KOPT-K1 (cell line): Measurements from ENCODE around the gene CCDC106.

Source experiments
- H3K27ac ChIP-seq: fragments of 200-600 bp; sonication (generic); 2 replicates; pipeline ENCODE4 v1.5.1; 2016; ENCODE audit warnings: antibody characterized with exemption, mild to moderate bottlenecking, low read depth, low read length; ENCODE audit not compliant: poor library complexity, severe bottlenecking
- H3K36me3 ChIP-seq: fragments of 200-600 bp; sonication (generic); 2 replicates; pipeline ENCODE4 v1.5.1; 2017; ENCODE audit warnings: antibody characterized with exemption, mild to moderate bottlenecking, low read length, moderate library complexity; ENCODE audit not compliant: insufficient read depth
- H3K9me3 ChIP-seq: fragments of 200-600 bp; sonication (generic); 2 replicates; pipeline ENCODE4 v1.5.1; 2017; ENCODE audit warnings: antibody characterized with exemption, low read length, mild to moderate bottlenecking; ENCODE audit not compliant: insufficient read depth, poor library complexity, severe bottlenecking

CCDC106 gene

DNA sequence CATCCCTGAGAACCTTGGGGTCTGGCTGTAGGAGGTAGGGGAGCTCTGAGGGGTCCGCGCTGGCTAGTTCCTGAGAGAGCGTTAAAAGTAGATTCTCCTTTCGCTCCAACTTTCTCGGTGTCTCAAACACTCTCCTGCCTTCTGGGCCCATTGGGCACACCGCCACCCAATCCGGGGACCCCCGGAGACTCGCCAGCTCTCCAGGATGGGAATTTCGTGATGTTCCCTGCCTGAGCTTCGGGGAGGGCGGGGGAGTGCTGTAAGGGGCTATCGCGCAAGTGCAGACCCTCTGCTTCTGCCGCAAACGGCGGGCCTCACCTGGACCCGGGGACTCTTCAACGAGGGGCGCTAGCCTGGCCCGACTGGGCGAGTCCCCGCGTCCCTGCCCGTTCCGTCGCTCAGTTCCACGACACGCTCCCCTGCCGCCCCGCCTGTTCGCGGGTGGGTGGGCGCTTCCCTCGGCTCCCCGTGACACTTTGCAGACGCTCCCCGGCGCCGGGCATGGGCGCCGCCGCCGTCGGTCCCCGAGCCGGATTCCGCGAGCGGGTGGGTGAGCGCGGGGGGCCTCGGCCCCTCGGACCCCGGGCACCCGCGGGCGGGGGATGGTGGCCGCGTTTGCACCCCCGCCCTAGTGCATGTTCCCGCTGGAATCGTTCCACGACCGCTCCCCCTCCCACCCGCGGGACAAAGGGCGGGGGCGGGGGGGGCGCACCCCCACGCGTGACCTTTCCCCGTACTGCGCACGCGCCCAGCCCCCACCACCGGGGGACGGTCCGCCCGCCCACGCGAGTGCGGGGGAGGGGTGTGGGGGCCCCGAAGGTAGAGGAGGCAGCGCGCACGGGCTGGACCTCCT is at the start of gene CCDC106:
TSS of gene CCDC106 (plus strand) at position 481 of the 853 bp plus-strand sequence. CDS start 835 bp downstream, outside the sequence.
- peaks cover 19% of the 10 kb centered on the region for H3K36me3 ChIP-seq

DNA sequence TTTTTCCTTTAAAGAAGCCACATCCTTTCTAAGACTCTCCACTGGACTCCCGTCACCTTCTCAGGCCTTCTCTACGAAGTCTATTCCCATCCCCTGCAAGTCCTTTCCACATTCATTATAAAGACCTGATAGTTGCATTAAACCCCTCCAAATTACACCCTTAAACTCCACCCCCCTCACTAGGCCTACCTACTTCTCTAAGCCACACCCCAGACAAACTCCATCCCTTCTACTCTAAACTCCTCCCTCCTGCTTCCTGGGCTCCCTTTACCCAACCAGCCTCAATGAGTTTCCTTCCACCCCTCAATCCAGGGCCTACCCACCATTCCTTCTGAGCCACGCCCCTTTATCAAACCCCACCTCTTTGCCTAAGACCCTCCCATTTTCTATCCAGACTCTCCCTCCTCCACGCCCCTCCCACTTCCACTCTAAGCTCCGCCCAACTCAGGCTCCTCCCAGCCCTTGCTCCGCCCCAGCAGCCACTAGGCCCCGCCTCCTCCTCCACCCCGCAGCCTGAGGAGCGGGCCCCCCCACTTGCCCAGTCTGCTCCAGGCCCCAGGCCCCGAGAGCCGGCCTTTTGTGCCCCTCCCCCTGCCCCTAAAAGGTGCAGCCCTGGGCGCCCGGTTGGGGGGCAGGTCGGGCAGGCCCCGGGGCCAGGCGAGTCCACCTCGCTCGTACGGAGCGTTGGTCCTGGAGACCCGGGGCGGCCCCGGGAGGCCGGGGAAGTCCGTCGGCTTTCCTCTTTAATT is 49.1 kb upstream of the CCDC106 start:
- Histone ChIP-seq H3K36me3 (peaks cover 31% of the 10 kb centered on the region), H3K9me3 (no peaks in the 10 kb centered on the region), H3K27ac (peak overlapping the region; percentile 97)

More for the DNA sequence above, at the start of gene CCDC106:
- Histone ChIP-seq H3K9me3 (no peaks in the 10 kb centered on the region), H3K27ac (peak within 1 kb of the TSS; percentile 82)

DNA sequence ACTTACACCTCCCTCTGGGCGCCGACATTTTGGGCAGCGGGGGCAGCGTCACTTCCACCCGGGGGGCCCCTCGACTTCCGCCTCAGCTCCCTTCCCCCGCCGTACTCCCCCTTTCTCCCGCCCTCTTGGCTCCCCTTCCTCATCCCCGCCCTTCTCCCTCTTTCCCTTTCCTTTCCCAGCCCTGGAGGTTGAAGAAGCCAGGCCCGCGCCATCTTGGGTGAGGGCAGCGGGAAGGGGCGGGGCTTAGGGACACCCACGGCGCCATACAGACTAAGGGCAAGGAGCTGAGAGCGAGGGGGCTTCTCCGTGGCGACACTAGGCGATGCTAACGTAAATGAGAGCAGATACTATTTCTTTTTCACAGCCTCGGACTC is 48.6 kb upstream of the CCDC106 start, which contains the start of gene FIZ1:
TSS of gene FIZ1 (minus strand) at position 50 of the 374 bp plus-strand sequence. CDS start 1,652 bp downstream, outside the sequence.
- Histone ChIP-seq H3K27ac (peak within 1 kb of the TSS; percentile 97), H3K9me3 (no peaks in the 10 kb centered on the region), H3K36me3 (peaks cover 28% of the 10 kb centered on the region)

DNA sequence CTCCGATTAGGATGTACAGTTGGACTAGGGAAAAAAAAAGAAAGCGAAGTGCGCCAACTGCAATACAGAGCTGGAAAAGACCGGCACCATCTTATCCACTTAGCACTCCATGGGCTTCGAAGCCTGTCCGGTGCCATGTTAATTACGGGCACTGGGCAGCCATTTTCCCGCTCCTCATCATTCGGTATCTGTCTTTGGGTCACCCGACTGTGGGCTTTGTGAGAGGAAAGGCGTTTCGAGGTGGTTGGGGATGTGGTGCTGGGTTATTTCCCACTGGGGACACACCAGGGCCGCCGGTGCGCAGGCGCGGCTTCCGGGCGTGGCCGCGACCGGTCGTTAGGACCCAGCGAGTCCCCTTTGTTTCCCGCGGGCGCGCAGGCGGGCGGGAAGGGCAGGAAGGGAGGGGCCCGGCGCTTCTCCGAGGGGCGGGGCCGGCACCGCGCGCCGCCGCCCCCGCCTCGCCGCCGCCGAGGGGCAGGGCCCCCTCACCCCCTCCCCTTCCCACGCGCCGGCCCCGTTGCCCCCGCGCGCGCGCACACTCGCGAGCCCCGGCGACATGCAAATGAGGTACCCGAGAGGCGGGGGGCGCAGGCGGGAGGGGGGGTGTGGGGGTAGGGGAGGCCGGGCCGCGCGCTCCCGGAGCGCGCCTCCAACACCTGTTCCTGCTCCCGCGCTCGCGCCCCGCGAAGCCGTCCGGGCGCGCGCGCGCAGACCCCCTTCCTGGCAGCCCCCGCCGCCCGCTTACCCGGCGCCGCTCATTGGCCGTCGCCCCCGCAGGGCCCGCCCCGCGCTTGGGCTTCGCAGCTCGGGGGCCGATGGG is 48.0 kb upstream of the CCDC106 start, which contains the start of gene ZNF524:
TSS of gene ZNF524 (plus strand) at position 447 of the 820 bp plus-strand sequence. CDS start 1,825 bp downstream, outside the sequence.
- H3K9me3 ChIP-seq = no peaks in the 10 kb centered on the region
- H3K27ac ChIP-seq = peak within 1 kb of the TSS; percentile 97
- peaks cover 23% of the 10 kb centered on the region for H3K36me3 ChIP-seq

DNA sequence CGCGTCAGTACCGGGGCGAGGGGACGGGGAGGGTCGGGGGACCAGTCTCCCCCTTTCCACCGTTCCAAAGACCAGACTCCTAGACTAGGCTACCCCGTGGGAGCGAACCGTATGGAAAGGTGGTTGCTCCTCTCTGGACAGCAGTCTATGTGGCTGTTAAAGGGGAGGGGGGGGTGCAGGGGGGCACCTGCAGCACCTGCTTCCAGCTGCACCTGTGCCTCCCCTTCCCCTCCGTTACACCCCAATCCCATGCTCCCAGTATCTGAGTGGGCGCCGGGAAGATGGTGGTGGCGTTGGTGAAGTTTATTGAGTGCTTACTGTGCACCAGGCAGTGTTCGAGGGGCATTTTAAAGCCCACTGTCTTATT is 47.4 kb upstream of the CCDC106 start:
- peak overlapping the region; percentile 97 for H3K27ac ChIP-seq
- H3K36me3 ChIP-seq = peaks cover 17% of the 10 kb centered on the region
- no peaks in the 10 kb centered on the region for H3K9me3 ChIP-seq

DNA sequence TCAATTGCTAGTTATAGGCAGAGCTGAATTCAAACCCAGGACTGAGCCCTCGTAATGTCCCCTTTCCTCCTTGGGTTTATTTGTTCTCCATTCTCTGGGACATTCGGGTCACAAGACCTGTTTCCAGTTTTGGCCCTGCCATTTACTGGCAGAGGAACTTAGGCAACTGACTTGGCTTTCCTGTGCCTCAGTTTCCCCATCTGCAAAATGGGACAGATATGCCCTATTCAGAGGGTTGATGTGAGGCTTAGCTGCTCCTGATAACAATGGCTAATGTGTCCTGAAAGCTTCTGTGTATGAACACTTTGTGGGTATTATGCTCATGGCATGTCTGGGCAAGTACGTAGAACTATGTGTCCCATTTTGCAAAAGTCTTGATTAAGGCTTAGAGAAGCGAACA is 46.9 kb upstream of the CCDC106 start:
- Histone ChIP-seq H3K36me3 (peaks cover 13% of the 10 kb centered on the region), H3K27ac (peak overlapping the region; percentile 97), H3K9me3 (no peaks in the 10 kb centered on the region)

DNA sequence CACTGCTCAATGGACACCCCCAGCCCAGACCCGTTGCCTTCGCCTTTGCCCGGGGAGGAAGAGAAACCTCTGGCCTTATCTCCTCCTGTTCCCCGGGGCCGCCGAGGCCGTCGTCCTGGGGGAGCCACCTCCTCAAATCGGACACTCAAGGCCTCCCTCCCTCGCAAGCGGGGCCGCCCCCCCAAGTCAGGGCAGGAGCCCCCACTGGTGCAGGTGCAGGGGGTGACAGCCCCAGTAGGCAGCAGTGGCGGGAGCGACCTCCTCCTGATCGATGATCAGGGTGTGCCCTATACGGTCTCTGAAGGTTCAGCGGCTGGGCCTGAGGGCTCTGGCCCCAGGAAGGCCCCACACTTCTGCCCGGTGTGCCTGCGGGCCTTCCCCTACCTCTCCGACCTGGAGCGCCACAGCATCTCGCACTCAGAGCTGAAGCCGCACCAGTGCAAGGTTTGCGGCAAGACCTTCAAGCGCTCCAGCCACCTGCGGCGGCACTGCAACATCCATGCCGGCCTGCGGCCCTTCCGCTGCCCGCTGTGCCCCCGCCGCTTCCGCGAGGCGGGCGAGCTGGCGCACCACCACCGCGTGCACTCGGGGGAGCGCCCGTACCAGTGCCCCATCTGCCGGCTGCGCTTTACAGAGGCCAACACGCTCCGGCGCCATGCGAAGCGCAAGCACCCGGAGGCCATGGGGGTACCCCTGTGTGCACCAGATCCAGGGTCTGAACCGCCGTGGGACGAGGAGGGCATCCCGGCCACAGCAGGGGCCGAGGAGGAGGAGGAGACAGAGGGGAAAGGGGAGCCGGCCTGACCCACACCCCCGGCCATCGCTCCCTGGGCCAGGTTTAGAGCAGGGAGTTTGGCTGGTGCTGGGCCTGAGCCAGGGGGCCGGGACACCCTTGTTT is 45.7 kb upstream of the CCDC106 start:
- H3K9me3 ChIP-seq = no peaks in the 10 kb centered on the region
- peaks cover under 1% of the 10 kb centered on the region; the same call in 1 of the 2 replicates for H3K36me3 ChIP-seq
- no peak overlapping the region for H3K27ac ChIP-seq

DNA sequence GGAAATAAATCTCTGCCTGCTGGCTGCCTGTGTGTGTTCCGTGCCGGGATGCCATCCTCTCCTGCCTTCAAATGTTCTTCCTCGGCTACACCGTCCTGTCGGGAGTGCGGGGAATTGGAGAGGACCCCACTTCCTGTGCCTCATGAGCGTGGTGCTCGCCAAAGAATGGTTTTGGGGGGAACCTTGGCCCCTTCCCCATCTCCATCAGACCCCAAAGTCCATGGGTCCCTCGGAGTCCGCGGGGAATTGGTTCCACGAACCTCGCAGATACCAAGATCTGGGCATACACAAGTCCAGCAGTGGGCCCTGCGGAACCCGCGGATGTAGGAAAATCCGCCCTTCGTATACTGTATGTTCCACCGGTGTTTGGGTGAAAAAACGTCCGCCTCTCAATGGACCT is 44.9 kb upstream of the CCDC106 start:
- H3K27ac ChIP-seq = no peak overlapping the region

DNA sequence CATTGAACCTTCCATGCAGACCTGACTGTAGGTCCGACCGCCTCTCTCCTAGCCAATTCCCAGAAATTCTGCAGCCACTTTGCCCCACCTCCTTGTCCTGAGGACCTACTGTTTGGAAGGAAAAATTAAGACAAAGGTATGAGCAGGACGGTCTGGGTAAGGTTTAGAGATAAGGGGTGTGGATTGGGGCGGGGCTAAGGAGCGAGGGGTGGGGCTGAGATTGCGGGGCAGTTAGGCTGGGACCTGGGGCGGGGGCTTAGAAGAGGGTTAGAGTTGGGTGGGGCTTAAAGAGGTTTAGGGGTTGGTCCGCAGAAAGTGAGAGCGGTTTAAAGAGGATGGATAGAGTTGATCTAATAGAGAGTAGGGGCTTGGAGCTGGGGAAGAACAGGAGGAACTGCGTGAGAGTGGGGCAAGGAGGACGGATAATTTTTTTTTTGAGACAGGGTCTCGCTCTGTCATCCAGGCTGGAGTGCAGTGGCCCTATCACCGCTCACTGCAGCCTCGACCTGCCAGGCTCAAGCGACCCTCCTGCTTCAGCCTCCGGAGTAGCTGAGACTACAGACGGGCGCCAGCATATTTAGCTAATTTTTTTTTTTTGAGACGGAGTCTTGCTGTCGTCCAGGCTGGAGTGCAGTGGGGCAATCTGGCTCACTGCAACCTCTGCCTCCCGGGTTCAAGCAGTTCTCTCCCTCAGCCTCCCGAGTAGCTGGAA is 44.3 kb upstream of the CCDC106 start:
- no peak overlapping the region for H3K27ac ChIP-seq

More for the DNA sequence above, 44.9 kb upstream of the CCDC106 start:
- Histone ChIP-seq H3K36me3 (no peaks in the 10 kb centered on the region), H3K9me3 (no peaks in the 10 kb centered on the region)

DNA sequence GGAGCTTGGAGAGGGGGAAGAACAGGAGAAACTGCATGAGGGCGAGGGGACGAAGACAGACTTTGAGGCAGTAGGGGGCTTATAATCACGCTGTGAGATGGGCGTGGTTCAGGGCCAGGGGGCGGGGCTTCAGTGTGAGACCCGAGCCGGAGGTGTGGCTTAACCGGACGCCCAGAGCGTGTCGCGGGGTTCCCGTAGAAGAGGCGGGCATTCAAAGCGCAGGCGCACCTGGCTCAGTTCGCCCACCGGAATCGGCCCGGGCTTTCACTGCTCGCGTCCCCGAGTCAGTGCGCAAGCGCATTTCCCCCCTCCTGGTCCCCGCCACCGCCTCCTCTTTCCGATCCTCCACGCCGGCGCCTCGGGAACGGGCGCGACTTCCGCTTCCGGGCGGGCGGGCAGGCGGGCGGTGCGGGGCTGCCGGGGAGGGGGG is 42.8 kb upstream of the CCDC106 start:
- Histone ChIP-seq H3K9me3 (no peaks in the 10 kb centered on the region), H3K27ac (peak overlapping the region; percentile 82), H3K36me3 (peaks cover 15% of the 10 kb centered on the region; the same call in 1 of the 2 replicates)

More for the DNA sequence above, 44.3 kb upstream of the CCDC106 start:
- Histone ChIP-seq H3K9me3 (no peaks in the 10 kb centered on the region), H3K36me3 (0 out of 2 replicates have a peak, but pooled peaks cover 2% of the 10 kb centered on the region)

DNA sequence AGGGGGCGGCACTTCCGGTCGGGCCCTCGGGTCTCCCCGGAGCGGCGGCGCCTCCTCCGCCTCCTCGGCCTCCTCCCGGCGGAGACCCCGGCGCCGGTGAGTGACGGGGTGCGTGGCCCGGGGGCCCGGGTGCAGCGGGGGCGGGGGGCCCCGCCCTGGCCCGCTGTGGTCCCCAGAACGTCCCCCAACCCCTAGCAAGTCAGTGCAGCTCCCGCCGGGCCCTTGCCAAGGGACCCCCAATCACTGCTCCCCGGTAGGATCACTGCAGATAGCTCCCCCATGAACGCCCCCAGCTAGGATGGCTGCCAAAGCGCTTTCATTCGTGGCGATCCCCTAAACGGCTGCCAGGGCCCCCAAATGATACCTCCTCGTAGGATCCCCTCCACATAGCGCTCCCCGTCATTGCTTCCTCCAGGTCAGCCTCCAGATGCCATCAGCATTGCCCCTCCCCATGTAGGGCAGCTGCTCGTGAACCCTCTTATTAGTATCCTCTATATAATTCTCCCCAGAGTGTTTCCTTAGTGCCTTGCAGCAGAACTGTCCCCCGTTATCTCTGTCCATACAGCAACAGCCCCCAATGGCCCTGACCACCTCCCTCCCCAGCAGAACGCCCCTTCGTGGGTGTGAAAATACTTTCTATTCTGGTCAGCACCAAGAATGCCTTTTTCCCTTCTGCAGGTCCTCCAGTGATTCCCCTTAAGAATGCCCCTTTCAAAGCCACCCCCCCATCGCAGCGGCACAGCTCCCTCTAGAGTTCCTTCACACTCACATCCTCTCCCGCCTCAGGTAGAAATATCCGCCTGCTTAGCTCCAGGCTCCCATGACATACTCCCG is 42.2 kb upstream of the CCDC106 start, which contains the start of gene ZNF865:
TSS of gene ZNF865 (plus strand) at position 11 of the 834 bp plus-strand sequence. CDS start 7,972 bp downstream, outside the sequence.
- peaks cover 19% of the 10 kb centered on the region; the same call in 1 of the 2 replicates for H3K36me3 ChIP-seq
- H3K27ac ChIP-seq = peak within 1 kb of the TSS; percentile 82
- no peaks in the 10 kb centered on the region for H3K9me3 ChIP-seq

DNA sequence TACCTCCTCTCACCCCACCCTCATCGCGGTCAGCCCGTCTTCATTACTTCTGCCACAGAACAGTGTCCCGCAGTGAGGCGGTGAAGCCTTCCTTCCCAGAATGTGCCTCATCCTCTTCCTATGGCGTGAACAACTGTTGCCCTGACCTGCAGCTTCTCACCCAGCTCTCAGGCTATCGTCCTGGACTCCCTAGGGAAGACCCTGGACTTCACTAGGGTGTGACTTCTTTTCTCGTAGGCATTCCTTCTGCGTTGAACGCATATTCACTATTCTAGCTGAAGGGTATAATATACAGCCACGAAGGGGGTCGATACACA is 41.6 kb upstream of the CCDC106 start:
- H3K9me3 ChIP-seq = no peaks in the 10 kb centered on the region
- peaks cover 19% of the 10 kb centered on the region; the same call in 1 of the 2 replicates for H3K36me3 ChIP-seq
- H3K27ac ChIP-seq = peak overlapping the region; percentile 82
